ENCODE measurements around the gene ADH1B.
"Not testable (repeated sequence)": the region's sequence is repeated elsewhere in the genome, so short reads cannot be mapped to it uniquely, and the experiment has no call there.

GRCh38 chr4:99342624-99343023 lies 21.4 kb upstream of the ADH1B start:
- not testable (repeated sequence) for TF ChIP-seq POLR2A, CTCF (IDR thresholded peaks at IDR 0.05)
